Astrocyte (in vitro differentiated cells and primary cell): ENCODE measurements around the gene MYO16. TPM values are rescaled to one million over a fixed set of nuclear protein-coding genes. Genes with fewer than 3 reads are reported as not detected.

Experiments
- DNase-seq: peaks from one replicate; pipeline ENCODE4 v3.0.0-alpha.2; 2010; ENCODE audit warnings: low read depth
- FAIRE-seq: peaks from 2 replicates; lab custom pipeline; 2011; peaks lifted over from hg19 to GRCh38; lab: Jason Lieb, UNC
- H2AFZ ChIP-seq: 2 replicates; pipeline ENCODE4 v1.6.0; 2012; ENCODE audit warnings: low read depth, low read length, inconsistent platforms
- H3K27ac ChIP-seq: 2 replicates; pipeline ENCODE4 v1.5.1; 2011; ENCODE audit warnings: low read depth, low read length, inconsistent platforms
- H3K27me3 ChIP-seq: 2 replicates; pipeline ENCODE4 v1.6.0; 2011; ENCODE audit warnings: low read length, inconsistent platforms; ENCODE audit not compliant: insufficient read depth
- H3K36me3 ChIP-seq: 2 replicates; pipeline ENCODE4 v1.5.1; 2011; ENCODE audit warnings: low read length, inconsistent platforms; ENCODE audit not compliant: insufficient read depth
- H3K4me1 ChIP-seq: 2 replicates; pipeline ENCODE4 v1.5.1; 2011; ENCODE audit warnings: low read length, inconsistent platforms; ENCODE audit not compliant: insufficient read depth
- H3K4me2 ChIP-seq: 2 replicates; pipeline ENCODE4 v1.6.0; 2012; ENCODE audit warnings: low read length, inconsistent platforms
- H3K4me3 ChIP-seq: 2 replicates; pipeline ENCODE4 v1.5.1; 2011; ENCODE audit warnings: low read depth, mild to moderate bottlenecking, low read length, inconsistent platforms; ENCODE audit not compliant: insufficient read depth
- H3K79me2 ChIP-seq: 2 replicates; pipeline ENCODE4 v1.6.0; 2012; ENCODE audit warnings: mild to moderate bottlenecking, low read length, inconsistent platforms; ENCODE audit not compliant: insufficient read depth
- H3K9ac ChIP-seq: 2 replicates; pipeline ENCODE4 v1.6.0; 2012; ENCODE audit warnings: mild to moderate bottlenecking, low read length, inconsistent platforms
- H3K9me3 ChIP-seq: 2 replicates; pipeline ENCODE4 v1.5.1; 2012; ENCODE audit warnings: low read depth, mild to moderate bottlenecking, low read length, inconsistent platforms; ENCODE audit not compliant: insufficient read depth
- H4K20me1 ChIP-seq: 2 replicates; pipeline ENCODE4 v1.6.0; 2012; ENCODE audit warnings: low read length, inconsistent platforms; ENCODE audit not compliant: insufficient read depth
- H3K27ac Mint-ChIP-seq: one replicate; pipeline ENCODE4 v1.8.0; 2021; ENCODE audit warnings: mild to moderate bottlenecking, mixed read lengths; ENCODE audit not compliant: unreplicated experiment
- H3K27me3 Mint-ChIP-seq: one replicate; pipeline ENCODE4 v1.8.0; 2021; ENCODE audit warnings: low read depth, mixed read lengths; ENCODE audit not compliant: unreplicated experiment
- H3K36me3 Mint-ChIP-seq: one replicate; pipeline ENCODE4 v1.8.0; 2021; ENCODE audit warnings: low read depth, mixed read lengths; ENCODE audit not compliant: unreplicated experiment
- H3K4me1 Mint-ChIP-seq: one replicate; pipeline ENCODE4 v1.8.0; 2021; ENCODE audit warnings: low read depth, mixed read lengths; ENCODE audit not compliant: unreplicated experiment
- H3K4me3 Mint-ChIP-seq: one replicate; pipeline ENCODE4 v1.8.0; 2021; ENCODE audit warnings: mild to moderate bottlenecking, moderate library complexity, mixed read lengths; ENCODE audit not compliant: unreplicated experiment
- H3K9me3 Mint-ChIP-seq: one replicate; pipeline ENCODE4 v1.8.0; 2021; ENCODE audit warnings: mild to moderate bottlenecking, mixed read lengths; ENCODE audit not compliant: unreplicated experiment
- EZH2 ChIP-seq: IDR thresholded peaks from 2 replicates; pipeline ENCODE4 v1.6.1; 2012; ENCODE audit warnings: mild to moderate bottlenecking, low read length, inconsistent platforms; ENCODE audit not compliant: insufficient read depth
- total RNA-seq: library from RNA; stranded (reverse); gene quantifications from 2 replicates; pipeline ENCODE4 v1.2.1, GENCODE V29; 2021
- TF ChIP-seq, protein P1 (sequence below): IDR thresholded peaks from 2 replicates; pipeline ENCODE4 v1.5.1; 2011; ENCODE audit warnings: low read depth, mild to moderate bottlenecking, inconsistent platforms, low read length, moderate library complexity; ENCODE audit not compliant: insufficient read depth

The MYO16 gene
- total RNA-seq, 1 donor from 2014 or later: 0.14 TPM

DNA sequence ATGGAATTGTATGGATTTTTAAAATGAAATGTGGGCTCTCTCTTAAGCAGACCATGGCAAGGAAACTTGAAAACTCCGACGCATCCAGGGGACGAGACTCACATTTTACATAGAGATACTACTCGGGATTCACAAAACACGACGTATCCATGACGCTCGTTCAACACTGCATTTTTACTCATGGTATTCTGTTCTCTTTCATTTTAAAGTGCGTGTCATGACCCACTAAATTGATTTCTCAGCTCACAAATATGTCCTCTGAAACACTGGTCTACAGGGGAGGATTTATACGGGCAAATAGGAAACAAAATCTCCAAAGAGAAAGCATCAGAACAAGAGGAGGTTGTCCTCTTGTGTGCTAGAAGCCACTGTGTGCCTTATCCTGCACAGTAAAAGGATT, 523.5 kb downstream of the MYO16 start:
- no peak overlapping the region for H3K27ac Mint-ChIP-seq
- Histone ChIP-seq H3K9me3 (no peaks in the 10 kb centered on the region), H3K4me3 (no peak overlapping the region), H3K4me2 (peak overlapping the region; percentile 30), H3K9ac (no peak overlapping the region), H3K79me2 (no peaks in the 10 kb centered on the region), H3K4me1 (peaks cover 45% of the 10 kb centered on the region), H3K36me3 (no peaks in the 10 kb centered on the region), H3K27ac (peak overlapping the region; percentile 20), H3K27me3 (no peaks in the 10 kb centered on the region), H4K20me1 (no peaks in the 10 kb centered on the region), H2AFZ (no peak overlapping the region)
- H3K27me3 Mint-ChIP-seq: no peaks in the 10 kb centered on the region
- no peak for TF ChIP-seq EZH2
- TF ChIP-seq, protein P1, sequence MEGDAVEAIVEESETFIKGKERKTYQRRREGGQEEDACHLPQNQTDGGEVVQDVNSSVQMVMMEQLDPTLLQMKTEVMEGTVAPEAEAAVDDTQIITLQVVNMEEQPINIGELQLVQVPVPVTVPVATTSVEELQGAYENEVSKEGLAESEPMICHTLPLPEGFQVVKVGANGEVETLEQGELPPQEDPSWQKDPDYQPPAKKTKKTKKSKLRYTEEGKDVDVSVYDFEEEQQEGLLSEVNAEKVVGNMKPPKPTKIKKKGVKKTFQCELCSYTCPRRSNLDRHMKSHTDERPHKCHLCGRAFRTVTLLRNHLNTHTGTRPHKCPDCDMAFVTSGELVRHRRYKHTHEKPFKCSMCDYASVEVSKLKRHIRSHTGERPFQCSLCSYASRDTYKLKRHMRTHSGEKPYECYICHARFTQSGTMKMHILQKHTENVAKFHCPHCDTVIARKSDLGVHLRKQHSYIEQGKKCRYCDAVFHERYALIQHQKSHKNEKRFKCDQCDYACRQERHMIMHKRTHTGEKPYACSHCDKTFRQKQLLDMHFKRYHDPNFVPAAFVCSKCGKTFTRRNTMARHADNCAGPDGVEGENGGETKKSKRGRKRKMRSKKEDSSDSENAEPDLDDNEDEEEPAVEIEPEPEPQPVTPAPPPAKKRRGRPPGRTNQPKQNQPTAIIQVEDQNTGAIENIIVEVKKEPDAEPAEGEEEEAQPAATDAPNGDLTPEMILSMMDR: no peak
- no peak overlapping the region for H3K4me3 Mint-ChIP-seq
- H3K9me3 Mint-ChIP-seq: no peaks in the 10 kb centered on the region
- no peaks in the 10 kb centered on the region for H3K36me3 Mint-ChIP-seq
- peaks cover 44% of the 10 kb centered on the region for H3K4me1 Mint-ChIP-seq
- DNase-seq (peak; percentile 36), FAIRE-seq (no peak)

GRCh38 chr13:109154146-109154545, 524.7 kb downstream of the MYO16 start:
- no peaks in the 10 kb centered on the region for H3K79me2 ChIP-seq
- peak overlapping the region; percentile 86 for H3K9ac ChIP-seq
- no peaks in the 10 kb centered on the region for H3K36me3 Mint-ChIP-seq
- no peaks in the 10 kb centered on the region for H3K27me3 Mint-ChIP-seq
- peak overlapping the region; percentile 96 for H3K27ac ChIP-seq
- TF ChIP-seq EZH2: no peak
- TF ChIP-seq, protein P1: no peak
- H3K9me3 ChIP-seq: no peaks in the 10 kb centered on the region
- DNase-seq: peak; percentile 26
- peaks cover 41% of the 10 kb centered on the region for H3K4me1 ChIP-seq
- H3K9me3 Mint-ChIP-seq: no peaks in the 10 kb centered on the region
- peaks cover 45% of the 10 kb centered on the region for H3K4me1 Mint-ChIP-seq
- peak overlapping the region; percentile 72 for H3K27ac Mint-ChIP-seq
- peak overlapping the region; percentile 80 for H3K4me2 ChIP-seq
- no peaks in the 10 kb centered on the region for H3K36me3 ChIP-seq
- H2AFZ ChIP-seq: no peak overlapping the region
- no peaks in the 10 kb centered on the region for H4K20me1 ChIP-seq
- no peak for FAIRE-seq
- no peak overlapping the region for H3K4me3 Mint-ChIP-seq
- H3K27me3 ChIP-seq: no peaks in the 10 kb centered on the region
- H3K4me3 ChIP-seq: no peak overlapping the region

DNA sequence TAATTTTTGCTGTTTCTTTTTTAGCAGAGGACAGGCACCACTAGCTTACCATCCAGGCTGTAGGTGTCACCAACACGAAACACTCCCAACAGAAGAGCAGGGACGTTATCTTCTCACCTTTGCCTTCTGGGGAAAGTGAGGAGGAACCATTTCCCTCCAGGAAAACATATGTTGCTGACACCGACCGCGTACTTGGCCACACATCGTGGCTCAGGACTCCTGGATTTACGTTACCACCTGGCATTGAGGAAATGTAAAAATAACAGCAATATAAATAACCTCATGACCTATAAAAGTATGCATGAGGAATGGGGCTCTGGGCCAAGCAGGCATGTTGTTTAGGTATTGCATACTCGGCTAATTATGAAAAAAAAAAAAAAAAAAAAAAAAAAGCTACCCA, 525.1 kb downstream of the MYO16 start:
- peaks cover 41% of the 10 kb centered on the region for H3K4me1 ChIP-seq
- Mint-ChIP-seq H3K36me3 (peaks cover under 1% of the 10 kb centered on the region), H3K27ac (peak overlapping the region; percentile 72), H3K4me3 (no peak overlapping the region), H3K9me3 (no peaks in the 10 kb centered on the region), H3K4me1 (peaks cover 45% of the 10 kb centered on the region), H3K27me3 (no peaks in the 10 kb centered on the region)
- no peak overlapping the region for H3K4me3 ChIP-seq
- H3K27ac ChIP-seq: peak overlapping the region; percentile 96
- peak overlapping the region; percentile 86 for H3K9ac ChIP-seq
- H3K79me2 ChIP-seq: no peaks in the 10 kb centered on the region
- TF ChIP-seq, protein P1: no peak
- no peak for TF ChIP-seq EZH2
- no peaks in the 10 kb centered on the region for H3K36me3 ChIP-seq
- no peak overlapping the region for H2AFZ ChIP-seq
- peak; percentile 60 for DNase-seq
- no peak for FAIRE-seq
- H3K4me2 ChIP-seq: peak overlapping the region; percentile 80
- H3K9me3 ChIP-seq: no peaks in the 10 kb centered on the region
- H3K27me3 ChIP-seq: no peaks in the 10 kb centered on the region
- H4K20me1 ChIP-seq: no peaks in the 10 kb centered on the region
